A549 (cell line): Measurements from ENCODE around the gene TAF11L12.

Experiments used
- CTCF ChIP-seq: fragments of >200 bp; sonication (Bioruptor Twin); formaldehyde crosslinking; IDR thresholded peaks from 3 replicates; pipeline ENCODE4 v1.5.1; 2016
- EHF ChIP-seq: fragments of 250-450 bp; sonication (Bioruptor Pico); IDR thresholded peaks from 2 replicates; pipeline ENCODE4 v1.5.0; 2020; ENCODE audit warnings: mild to moderate bottlenecking
- EHMT2 ChIP-seq: fragments of 200-600 bp; sonication (generic); IDR thresholded peaks from 2 replicates; pipeline ENCODE4 v1.6.1; 2016; ENCODE audit warnings: antibody characterized with exemption, low read depth, mild to moderate bottlenecking, moderate library complexity
- EP300 ChIP-seq, 2 experiments: fragments of >200 bp; sonication (Bioruptor Twin); formaldehyde crosslinking; IDR thresholded peaks; 2 replicates in 1 of 2; 3 replicates in 1 of 2; pipeline ENCODE4 v1.6.1; 2016 to 2017
- JUN ChIP-seq, 2 experiments: fragments of >200 bp; sonication (Bioruptor Twin); formaldehyde crosslinking; IDR thresholded peaks; 2 replicates in 1 of 2; 3 replicates in 1 of 2; pipeline ENCODE4 v1.6.1; 2016 to 2017
- MAX ChIP-seq: IDR thresholded peaks from 2 replicates; pipeline ENCODE4 v1.6.1; 2012
- MYC ChIP-seq: IDR thresholded peaks from 2 replicates; pipeline ENCODE4 v1.6.1; 2012; ENCODE audit warnings: mild to moderate bottlenecking, inconsistent platforms, low read length, improper control_type of control experiment, borderline replicate concordance
- POLR2A ChIP-seq: IDR thresholded peaks from 2 replicates; pipeline ENCODE4 v1.6.1; 2012; ENCODE audit warnings: mild to moderate bottlenecking, low read length
- RCOR1 ChIP-seq: fragments of 150-350 bp; IDR thresholded peaks from 2 replicates; pipeline ENCODE4 v1.6.1; 2014; ENCODE audit warnings: antibody characterized with exemption, low read length, low read depth
- REST ChIP-seq: fragments of 200-600 bp; sonication (generic); IDR thresholded peaks from 2 replicates; pipeline ENCODE4 v1.6.1; 2016; ENCODE audit warnings: antibody characterized with exemption, mild to moderate bottlenecking, moderate library complexity

GRCh38 chr5:17655921-17656320 is 45.7 kb downstream of the TAF11L12 start:
- no peak for TF ChIP-seq REST
- TF ChIP-seq POLR2A: no peak
- TF ChIP-seq CTCF: no peak
- TF ChIP-seq EHMT2: no peak
- TF ChIP-seq RCOR1: no peak
- TF ChIP-seq EHF (CRISPR knock-in tag): no peak
- no peak for TF ChIP-seq MAX
- no peak for TF ChIP-seq EP300 (IDR thresholded peaks at IDR 0.05)
- no peak for TF ChIP-seq MYC
- TF ChIP-seq JUN (IDR thresholded peaks at IDR 0.05): no peak
